Measurements from ENCODE around the gene AAK1. TPM values are rescaled to one million over a fixed set of nuclear protein-coding genes. Genes with fewer than 3 reads are reported as not detected.
A peak's percentile ranks its signal among the peaks of the same experiment; 100 is the strongest.
"Not testable (repeated sequence)": the region's sequence is repeated elsewhere in the genome, so short reads cannot be mapped to it uniquely, and the experiment has no call there.

The AAK1 gene
- total RNA-seq, 1 donor from 2014 or later: 23.8 TPM

GRCh38 chr2:69624611-69625010 is 18.9 kb downstream of the AAK1 start:
- DNase-seq: no peak

DNA sequence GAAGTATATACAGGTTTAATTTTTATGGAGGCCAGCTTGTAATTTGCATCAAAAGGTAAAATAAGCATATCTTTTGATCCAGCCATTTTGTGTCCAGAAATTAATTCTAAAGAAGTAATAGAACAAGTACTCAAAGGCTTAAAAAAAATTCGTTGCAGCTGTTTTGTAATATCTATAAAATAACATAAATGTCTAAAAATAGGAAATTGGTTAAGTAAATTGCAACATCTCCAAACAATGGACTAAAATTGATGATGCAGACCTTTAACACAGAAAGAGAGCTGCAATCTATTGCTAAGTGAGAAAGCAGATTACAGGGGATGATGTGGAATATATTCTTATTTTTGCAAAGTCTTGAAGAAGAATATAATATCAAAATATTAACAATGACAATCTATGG is 19.4 kb downstream of the AAK1 start:
- DNase-seq: no peak

- no peak for DNase-seq
These were observed 20.3 kb downstream of the AAK1 start for GRCh38 chr2:69623236-69623635.

DNA sequence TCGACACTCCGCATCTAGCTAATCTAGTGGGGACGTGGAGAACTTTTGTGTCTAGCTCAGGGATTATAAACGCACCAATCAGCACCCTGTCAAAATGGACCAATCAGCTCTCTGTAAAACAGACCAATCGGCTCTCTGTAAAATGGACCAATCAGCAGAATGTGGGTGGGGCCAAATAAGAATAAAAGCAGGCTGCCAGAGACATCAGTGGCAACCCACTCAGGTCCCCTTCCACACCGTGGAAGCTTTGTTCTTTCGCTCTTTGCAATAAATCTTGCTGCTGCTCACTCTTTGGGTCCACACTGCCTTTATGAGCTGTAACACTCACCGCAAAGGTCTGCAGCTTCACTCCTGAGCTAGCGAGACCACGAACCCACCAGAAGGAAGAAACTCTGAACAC is 20.7 kb downstream of the AAK1 start:
- not testable (repeated sequence) for DNase-seq

DNA sequence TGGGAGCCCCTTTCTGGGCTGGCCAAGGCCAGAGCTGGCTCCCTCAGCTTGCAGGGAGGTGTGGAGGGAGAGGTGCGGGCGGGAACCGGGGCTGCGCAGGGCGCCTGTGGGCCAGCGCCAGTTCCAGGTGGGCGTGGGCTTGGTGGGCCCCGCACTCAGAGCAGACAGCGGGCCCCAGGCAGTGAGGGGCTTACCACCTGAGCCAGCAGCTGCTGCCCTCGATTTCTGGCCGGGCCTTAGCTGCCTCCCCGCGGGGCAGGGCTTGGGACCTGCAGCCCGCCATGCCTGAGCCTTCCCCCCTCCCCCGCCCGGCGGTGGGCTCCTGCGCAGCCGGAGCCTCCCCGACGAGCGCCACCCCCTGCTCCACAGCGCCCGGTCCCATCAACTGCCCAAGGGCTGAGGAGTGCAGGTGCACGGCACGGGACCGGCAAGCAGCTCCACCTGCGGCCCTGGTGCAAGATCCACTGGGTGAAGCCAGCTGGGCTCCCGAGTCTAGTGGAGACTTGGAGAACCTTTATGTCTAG is 21.5 kb downstream of the AAK1 start:
- DNase-seq: not testable (repeated sequence)

DNA sequence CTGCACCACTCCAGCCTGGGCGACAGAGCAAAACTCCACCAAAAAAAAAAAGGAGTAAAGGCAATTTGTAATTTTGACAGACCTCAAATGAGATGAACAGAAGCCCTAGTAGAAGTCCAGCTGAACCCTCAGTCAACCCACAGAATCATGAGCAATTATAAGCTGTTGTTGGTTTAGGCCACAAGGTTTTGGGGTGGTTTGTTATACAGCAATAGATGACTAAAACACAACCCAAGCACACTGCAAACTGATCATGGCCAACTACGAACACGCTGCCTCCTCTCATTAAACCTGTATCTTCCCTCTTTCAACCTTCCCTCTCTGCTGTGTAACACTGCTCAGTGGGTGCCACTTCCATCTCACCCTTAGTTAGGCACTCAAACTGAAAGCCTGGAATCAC is 22.1 kb downstream of the AAK1 start:
- no peak for DNase-seq

GRCh38 chr2:69620870-69621269 is 22.7 kb downstream of the AAK1 start:
- DNase-seq: no peak

DNA sequence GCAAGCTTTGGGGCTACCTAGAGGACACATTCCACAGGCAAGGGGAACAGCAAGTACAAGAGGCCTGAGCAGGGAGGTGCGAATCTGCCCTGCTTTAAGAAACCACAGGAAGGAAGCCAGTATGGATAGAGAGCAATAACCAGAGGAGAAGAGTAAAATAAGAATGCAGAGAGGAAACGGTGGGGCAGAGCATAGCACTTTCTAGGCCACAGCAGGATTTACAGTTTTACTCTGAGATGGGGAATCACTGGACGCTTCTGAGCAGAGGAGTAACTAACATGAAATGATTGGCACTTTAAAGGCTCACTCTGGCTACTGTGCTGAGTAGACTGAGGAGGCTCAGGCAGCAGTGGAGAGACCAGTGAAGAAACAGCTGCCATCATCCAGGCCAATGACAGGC is 23.8 kb downstream of the AAK1 start:
- no peak for DNase-seq

- no peak for DNase-seq
These were observed 25.2 kb downstream of the AAK1 start for GRCh38 chr2:69618362-69618761.

DNA sequence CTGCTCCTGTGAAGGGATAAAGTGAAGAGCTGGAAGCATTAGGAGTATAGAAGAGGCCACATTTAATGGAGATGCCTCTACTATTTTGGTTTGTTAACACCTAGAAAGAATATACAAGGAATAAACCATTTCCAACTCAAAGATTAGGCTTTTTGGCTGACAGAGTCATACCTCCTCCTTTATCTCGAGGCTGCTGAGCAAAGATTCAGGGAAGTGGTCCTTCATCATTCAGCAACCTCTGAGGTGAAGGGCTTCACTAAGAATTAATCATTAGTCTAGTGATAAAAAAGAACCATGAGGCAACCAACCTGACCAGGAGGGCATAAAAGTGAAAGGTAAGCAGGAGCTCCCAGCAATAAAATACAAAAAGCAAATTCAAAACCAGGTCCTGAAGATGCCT is 25.8 kb downstream of the AAK1 start:
- DNase-seq: no peak

DNA sequence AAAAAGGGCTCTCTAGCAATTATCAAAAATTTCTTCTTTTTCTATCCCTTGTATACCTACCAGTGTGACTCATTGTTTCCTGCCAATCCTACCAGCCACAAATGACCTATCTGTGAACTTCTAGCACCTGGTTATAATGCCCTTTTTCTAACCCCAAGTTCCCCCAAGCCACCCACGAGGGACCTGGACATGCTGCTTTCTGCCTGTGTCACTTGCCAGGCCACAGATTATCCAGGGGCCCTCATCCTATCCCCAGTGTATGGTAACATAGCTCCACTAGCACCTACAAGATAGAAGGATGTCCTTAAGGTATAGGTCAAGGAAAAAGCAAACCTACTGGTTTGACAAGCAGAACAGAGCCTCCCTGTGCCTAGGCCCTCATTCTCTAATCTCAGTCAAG is 26.8 kb downstream of the AAK1 start:
- DNase-seq: peak; percentile 61

DNA sequence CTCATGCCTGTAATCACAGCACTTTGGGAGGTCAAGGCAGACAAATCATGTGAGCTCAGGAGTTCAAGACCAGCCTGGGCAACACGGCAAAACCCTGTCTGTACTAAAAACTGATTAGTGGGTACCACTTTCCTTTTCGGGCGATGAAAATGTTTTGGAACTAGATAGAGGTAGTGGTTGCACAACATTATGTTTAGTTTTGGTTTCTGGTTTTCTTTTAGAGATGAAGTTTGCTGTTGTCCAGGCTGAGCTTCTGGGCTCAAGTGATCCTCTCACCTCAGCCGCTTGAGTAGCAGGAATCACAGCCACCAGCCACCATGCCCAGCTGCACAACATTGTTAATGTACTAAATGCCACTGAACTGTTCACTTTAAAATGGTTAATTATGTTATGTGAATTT is 27.6 kb downstream of the AAK1 start:
- DNase-seq: no peak

DNA sequence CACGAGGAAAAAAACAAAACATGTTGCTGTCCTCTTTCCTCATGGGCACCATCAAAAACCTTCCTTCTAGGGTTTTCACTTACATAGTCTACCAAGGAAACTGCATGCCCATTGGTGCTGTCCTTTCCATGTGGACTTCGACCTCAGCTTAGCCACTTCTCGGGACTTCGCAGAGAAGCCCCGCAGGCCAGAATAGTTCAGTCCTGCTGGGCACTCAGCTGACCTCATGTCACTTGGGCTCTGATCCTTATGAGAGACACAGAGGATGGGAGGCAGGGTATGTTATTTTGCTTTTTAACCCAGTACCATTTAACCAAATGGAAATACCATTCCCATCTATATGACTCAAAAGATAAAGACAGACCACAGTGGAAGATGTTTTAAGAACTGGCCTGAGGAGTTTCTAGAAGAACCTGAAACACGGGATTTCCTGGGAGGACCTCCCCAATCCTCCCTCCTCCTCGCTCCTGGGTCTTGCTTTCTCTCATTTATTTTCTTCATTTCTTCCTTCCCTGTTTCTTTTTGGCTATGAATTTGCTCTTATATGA is 28.4 kb downstream of the AAK1 start:
- no peak for DNase-seq

DNA sequence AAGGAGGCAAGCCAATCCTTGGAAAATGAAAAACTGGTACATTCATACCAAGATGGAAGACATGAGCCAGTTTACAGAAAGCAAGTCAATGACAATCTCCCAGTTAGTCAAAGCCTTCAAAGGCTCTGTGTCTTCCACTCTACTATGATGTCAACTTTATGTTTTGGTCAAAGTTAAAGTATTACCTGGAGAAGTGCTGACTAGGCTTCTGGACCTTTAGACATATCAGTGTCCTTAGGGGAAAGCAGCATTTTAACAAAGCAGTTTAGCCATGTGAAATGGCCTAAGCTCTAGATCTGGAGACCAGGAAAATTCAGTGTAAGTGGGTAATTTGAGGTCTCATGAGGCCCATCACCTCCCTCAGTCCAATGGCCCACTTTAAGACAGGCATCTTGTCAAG is 30.8 kb downstream of the AAK1 start:
- DNase-seq: no peak

GRCh38 chr2:69612200-69612599 is 31.3 kb downstream of the AAK1 start:
- DNase-seq: no peak

DNA sequence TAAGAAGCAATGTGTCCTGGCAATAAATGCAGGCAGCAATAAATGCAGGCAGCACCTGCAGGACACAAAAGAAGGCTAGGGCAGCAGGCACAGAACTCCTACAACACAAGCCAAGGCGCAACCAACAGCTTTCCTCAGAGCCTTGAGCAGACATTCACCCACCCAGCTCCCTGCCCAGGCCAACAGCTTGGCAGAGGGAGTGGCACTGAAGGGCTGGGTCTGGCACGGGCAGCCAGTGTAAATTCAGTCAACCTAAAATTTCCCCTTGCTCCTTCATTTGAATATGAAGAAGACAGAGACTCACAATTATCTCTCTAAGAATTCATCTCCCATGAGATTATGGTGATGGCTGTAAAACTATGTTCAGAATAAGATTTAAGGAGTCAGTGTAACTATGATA is 35.4 kb downstream of the AAK1 start:
- no peak for DNase-seq

DNA sequence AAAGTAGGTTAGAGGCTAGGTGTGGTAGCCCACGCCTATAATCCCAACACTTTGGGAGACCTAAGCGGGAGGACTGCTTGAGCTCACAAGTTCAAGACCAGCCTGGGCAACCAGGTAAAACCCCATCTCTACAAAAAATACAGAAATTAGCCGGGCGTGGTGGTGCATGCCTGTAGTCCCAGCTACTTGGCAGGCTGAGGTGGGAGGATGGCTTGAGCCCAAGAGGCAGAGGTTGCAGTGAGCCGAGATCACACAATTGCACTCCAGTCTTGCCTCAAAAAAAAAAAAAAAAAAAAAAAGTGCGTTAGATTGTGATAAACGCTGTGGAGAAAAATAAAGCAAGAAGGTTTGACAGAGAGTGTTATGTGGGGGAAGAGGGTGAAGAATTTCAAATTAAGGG is 36.8 kb downstream of the AAK1 start:
- not testable (repeated sequence) for DNase-seq

GRCh38 chr2:69605284-69605683 is 38.3 kb downstream of the AAK1 start:
- DNase-seq: no peak

DNA sequence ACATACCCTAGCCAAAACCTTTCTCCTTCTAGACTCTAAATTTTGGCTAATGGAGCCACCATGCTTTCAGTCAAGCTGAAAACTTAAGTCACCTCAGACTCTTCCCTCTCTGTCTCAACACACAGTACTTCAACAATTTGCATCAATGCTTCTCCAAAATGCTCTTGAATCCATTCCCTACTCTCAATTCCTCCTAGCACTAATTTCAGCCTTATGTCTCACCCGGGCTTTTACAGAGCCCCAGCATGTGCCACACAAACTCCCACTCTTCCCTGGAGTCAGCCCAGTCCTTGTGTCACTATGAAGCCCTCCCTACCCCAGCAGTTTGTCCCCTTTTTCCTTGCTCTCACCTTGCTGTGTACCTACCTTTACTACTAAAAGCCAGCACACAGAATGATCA is 38.7 kb downstream of the AAK1 start:
- DNase-seq: no peak

- DNase-seq: no peak
These were observed 39.4 kb downstream of the AAK1 start for GRCh38 chr2:69604026-69604678.

GRCh38 chr2:69603146-69603743 is 40.3 kb downstream of the AAK1 start:
- DNase-seq: no peak

DNA sequence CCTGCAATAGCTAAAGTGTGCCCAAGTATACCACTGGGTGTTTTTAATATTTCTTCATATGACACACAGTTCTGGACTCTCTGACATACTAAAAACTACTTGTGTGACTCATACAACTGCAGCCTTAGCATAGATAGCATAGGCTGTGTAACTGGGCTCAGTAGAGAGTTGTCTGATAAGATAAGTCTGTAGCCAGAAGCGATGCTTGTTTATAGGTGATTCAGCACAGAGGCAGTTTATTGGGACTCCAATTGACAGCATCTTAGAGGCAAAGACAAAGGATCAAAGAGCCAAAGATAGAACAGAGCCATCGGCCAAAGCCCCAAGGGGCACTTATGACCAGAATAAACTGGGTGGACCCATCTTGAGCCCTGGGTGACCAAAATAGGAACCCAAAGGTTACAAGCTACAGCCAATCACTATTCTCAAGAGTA is 42.3 kb downstream of the AAK1 start:
- DNase-seq: peak; percentile 41

DNA sequence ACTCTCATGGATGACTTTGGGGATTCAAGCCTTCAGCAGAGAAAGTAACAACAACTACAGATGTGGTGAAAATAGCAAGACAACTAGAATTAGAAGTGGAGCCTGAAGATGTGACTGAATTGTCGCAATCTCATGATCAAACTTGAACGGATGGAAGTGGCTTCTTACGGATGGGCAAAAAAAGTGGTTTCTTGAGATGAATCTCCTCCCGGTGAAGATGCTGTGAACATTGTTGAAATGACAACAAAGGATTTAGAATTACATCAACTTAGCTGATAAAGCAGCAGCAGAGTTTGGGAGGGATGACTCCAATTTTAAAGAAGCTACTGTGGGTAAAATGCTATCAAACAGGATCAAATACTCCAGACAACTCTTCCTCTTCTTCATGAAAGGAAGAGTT is 43.1 kb downstream of the AAK1 start:
- DNase-seq: no peak

All from dermis blood vessel endothelial cell (primary cell).